GM19468 (cell line): Measurements from ENCODE around the gene RNF180.
A peak's percentile ranks its signal among the peaks of the same experiment; 100 is the strongest.

ENCODE experiments used
- ATAC-seq: cut with Tn5 transposase; IDR thresholded peaks from one replicate; pipeline ENCODE4 v1.9.1; 2021; ENCODE audit warnings: mild to moderate bottlenecking, moderate library complexity, moderate number of reproducible peaks; ENCODE audit not compliant: unreplicated experiment; ENCODE audit errors: extremely low read depth

RNF180 gene

GRCh38 chr5:64165500-64166200 lies at the start of gene RNF180:
RNF180 (plus strand) TSS chr5:64165843; CDS start chr5:64200808, 34,965 bp downstream.
- ATAC-seq, result peak; percentile 16

GRCh38 chr5:64125521-64125920 lies 40.1 kb upstream of the RNF180 start:
- no peak for ATAC-seq

DNA sequence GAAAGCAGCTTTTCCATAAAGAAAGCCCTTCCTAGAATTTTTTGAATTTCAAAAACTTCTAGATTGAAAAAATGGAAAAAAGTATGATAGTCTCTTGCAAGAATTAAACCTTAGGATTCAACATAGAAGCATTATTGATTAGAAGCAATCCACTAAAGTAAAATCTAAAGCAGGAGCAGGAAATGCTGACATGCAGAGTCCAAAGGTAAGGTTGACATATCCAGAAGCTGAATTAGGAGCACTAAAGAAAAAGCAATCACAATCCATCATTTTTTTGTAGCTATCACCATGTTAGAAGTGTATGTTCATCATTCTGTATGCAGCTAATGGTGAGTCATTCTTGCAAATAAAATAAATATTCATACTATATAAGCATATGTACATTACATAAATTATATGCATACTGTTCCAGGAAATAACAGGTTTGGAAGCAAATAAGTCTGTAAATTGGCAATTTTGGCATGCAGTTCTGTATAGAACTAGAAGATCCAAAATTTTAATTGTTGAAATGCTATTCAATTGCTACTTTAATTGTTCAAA lies 39.4 kb upstream of the RNF180 start:
- ATAC-seq, result no peak

DNA sequence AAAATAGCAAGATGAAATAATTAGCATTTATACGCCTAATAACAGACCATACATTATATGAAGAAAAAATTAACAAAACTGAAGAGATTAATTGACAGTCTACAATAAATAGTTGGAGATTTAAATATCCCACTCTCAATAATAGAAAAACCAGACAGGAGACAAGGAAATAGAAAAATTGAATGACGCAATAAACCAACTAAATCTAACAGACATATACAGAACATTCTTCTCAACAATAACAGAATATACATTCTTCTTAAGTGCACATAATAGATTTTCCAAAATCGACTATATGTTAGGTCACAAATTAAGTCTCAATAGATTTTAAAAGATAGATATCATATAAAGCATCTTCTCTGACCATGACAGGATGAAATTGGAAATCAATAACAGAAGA lies 25.6 kb upstream of the RNF180 start:
- no peak for ATAC-seq

GRCh38 chr5:64144425-64145215 lies 21.0 kb upstream of the RNF180 start:
- no peak for ATAC-seq

GRCh38 chr5:64145216-64145895 lies 20.3 kb upstream of the RNF180 start:
- ATAC-seq, result no peak

GRCh38 chr5:64147379-64147778 lies 18.3 kb upstream of the RNF180 start:
- no peak for ATAC-seq

- ATAC-seq, result no peak
Measured at GRCh38 chr5:64147849-64148441, 17.7 kb upstream of the RNF180 start.

DNA sequence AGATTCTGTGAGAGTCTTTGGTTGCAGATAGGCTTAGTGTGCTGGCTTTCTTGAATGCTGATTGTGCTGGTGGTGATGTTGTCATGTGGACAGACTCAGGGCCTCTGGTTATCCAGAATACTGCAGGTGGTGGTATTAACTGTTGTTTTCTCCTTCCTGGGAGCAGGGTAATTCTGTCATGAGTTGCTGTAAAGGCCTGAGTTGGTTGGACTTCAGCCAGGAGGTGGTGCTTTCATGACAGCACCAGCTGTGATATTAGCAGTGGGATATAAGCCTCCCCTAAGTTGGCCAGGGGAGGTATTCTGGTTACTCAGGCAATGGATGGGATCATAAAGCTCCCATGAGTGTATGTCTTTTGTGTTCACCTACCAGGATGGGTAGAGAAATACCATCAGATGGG lies 16.4 kb upstream of the RNF180 start:
- no peak for ATAC-seq

- no peak for ATAC-seq
Measured at GRCh38 chr5:64149857-64150521, 15.7 kb upstream of the RNF180 start.

GRCh38 chr5:64156261-64156660 lies 9.4 kb upstream of the RNF180 start:
- ATAC-seq, result no peak

GRCh38 chr5:64158827-64159226 lies 6.8 kb upstream of the RNF180 start:
- ATAC-seq, result no peak

- no peak for ATAC-seq
Measured at GRCh38 chr5:64160201-64160600, 5.4 kb upstream of the RNF180 start.

DNA sequence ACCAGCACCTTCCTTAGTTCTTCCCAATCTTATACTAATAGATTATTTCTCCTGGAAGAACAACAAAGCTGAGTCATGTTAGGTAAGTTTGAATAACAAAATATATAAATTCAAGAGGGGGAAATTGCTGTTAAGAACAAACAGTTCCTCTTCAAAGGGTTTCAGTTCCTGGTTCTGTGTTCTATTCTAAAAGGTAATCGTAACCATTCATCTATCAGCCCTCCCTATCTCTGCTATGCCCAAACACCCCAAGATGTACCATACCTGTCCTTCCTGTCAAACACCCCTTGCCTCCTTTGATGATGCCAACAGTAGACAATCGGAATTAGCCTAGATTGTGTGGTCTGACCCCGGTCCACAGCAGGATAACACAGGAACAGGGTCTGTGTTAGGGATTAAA lies 4.2 kb upstream of the RNF180 start:
- no peak for ATAC-seq

DNA sequence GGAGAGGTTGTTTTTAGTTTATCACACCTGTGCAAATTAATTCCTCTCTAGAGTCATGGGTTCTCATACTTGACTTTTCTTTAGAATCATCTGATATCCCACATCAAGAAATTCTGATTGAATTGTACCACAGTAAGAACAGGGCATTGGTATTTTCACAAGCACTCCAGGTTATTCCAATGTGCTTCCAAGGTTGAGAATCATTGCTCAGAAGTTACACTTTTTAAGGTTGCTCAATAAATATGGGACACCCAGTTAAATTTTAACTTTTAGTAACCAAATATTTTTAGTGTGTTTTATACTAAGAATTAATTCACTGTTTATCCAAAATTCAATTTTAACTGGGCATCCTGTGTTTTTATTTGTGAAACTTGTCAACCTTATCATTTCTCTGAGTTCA lies 2.5 kb upstream of the RNF180 start:
- no peak for ATAC-seq

- no peak for ATAC-seq
Measured at GRCh38 chr5:64163746-64164145, 1.9 kb upstream of the RNF180 start.

- ATAC-seq, result no peak
Measured at GRCh38 chr5:64164166-64164565, 1.5 kb upstream of the RNF180 start.

GRCh38 chr5:64165160-64165499 lies 513 bp upstream of the RNF180 start:
- ATAC-seq, result no peak

DNA sequence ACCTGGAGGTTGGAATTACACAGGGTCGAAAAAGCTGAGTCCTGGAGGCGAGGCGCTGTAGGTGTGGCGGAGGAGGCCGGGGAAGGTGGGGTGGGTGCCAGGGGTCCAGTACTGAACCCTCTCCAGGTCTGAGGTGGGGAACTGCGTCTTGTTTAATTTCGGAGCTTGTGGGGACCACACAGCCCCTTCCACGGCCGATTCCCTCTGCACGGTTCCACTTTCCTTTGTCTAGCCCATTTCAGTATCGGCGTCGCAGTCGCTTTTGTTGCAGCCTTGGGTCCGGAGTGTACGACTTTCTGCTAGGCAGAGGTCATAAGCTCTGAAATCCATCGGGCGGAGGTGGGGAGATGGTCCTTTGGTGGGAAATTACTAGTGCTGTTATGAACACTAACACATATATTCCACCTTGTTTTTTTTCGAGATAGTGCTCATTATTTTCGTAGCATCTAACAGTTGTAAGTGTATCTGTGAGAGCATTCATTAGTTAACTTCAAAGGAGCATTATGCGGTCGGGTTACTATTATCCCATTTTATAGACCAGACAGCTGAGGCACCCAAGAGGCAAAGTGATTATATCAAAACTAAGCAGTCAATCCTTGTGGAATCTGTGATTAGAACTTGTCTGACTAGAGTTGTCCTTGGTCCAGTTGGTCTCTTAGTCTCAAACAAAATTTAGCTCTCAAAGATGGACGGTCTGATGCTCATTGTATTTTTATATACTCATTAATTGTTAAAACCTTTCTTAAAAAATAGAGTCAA lies 737 bp downstream of the RNF180 start:
- ATAC-seq, result no peak
